Liver (tissue), 10 donors: ENCODE results near the gene SOSTDC1. TPM values are rescaled to one million over a fixed set of nuclear protein-coding genes. Genes with fewer than 3 reads are reported as not detected.

ENCODE experiments used
- DNase-seq: peaks from one replicate; pipeline ENCODE4 v3.0.0-alpha.2; 2017; ENCODE audit warnings: low spot score
- H3K27ac ChIP-seq, 2 donors: one replicate each; pipeline ENCODE4 v1.7.0; 2013; ENCODE audit warnings: inconsistent platforms in 2 of 2, low read length in 2 of 2, control low read depth in 1 of 2, low read depth in 1 of 2, mild to moderate bottlenecking in 1 of 2
- H3K27me3 ChIP-seq, 4 donors: one replicate each; pipeline versions ENCODE4 v1.6.1 to v1.7.0; 2013; ENCODE audit warnings: low read length in 3 of 4, inconsistent platforms in 1 of 4, mild to moderate bottlenecking in 1 of 4, moderate library complexity in 1 of 4; ENCODE audit not compliant: control insufficient read depth in 4 of 4, insufficient read depth in 4 of 4
- H3K36me3 ChIP-seq, 4 donors: one replicate each; pipeline versions ENCODE4 v1.6.1 to v1.7.0; 2013; ENCODE audit warnings: low read length in 3 of 4, mild to moderate bottlenecking in 3 of 4, low read depth in 1 of 4, moderate library complexity in 1 of 4; ENCODE audit not compliant: control insufficient read depth in 4 of 4, insufficient read depth in 3 of 4
- H3K4me1 ChIP-seq, 4 donors: one replicate each; pipeline versions ENCODE4 v1.6.1 to v1.7.0; 2013; ENCODE audit warnings: low read length in 3 of 4, mild to moderate bottlenecking in 3 of 4, moderate library complexity in 1 of 4; ENCODE audit not compliant: control insufficient read depth in 4 of 4, insufficient read depth in 4 of 4
- H3K4me3 ChIP-seq, 3 donors: one replicate each; pipeline versions ENCODE4 v1.6.1 to v1.7.0; 2013; ENCODE audit warnings: low read length in 3 of 3, control low read depth in 1 of 3, low read depth in 1 of 3, mild to moderate bottlenecking in 1 of 3
- H3K9ac ChIP-seq, 2 donors: one replicate each; pipeline ENCODE4 v1.7.0; 2013; ENCODE audit warnings: low read length in 2 of 2, mild to moderate bottlenecking in 2 of 2, moderate library complexity in 2 of 2, control low read depth in 1 of 2, low read depth in 1 of 2
- H3K9me3 ChIP-seq, 4 donors: one replicate each; pipeline versions ENCODE4 v1.6.1 to v1.7.0; 2013; ENCODE audit warnings: low read length in 3 of 4; ENCODE audit not compliant: control insufficient read depth in 4 of 4
- CTCF ChIP-seq: fragments of 150-350 bp; IDR thresholded peaks from 2 replicates; pipeline ENCODE4 v1.5.1; 2017; ENCODE audit warnings: improper control_type of control experiment, low read depth, low read length; ENCODE audit not compliant: missing input control
- HNF4A ChIP-seq, 2 donors: conservative IDR thresholded peaks; 2 replicates each; pipeline ENCODE4 v1.6.1; 2016; ENCODE audit warnings: antibody characterized with exemption in 2 of 2, mild to moderate bottlenecking in 2 of 2
- WGBS: extraction: QIAGEN DNeasy Blood & Tissue Kit; methylation state at CpG from one replicate; pipeline ENCODE4 v1.1.7; 2013; 5-methylcytosine and 5-hydroxymethylcytosine counted together
- polyA plus RNA-seq, 2 donors: library from polyadenylated mRNA; stranded (reverse) in 1 of 2; unstranded in 1 of 2; fragments of 200-250 nt in 1 of 2; fragments of >200 nt in 1 of 2; fragmentation: Nextera tagmentation in 1 of 2; extraction: Ambion mirVana in 1 of 2; gene quantifications; one replicate each; pipeline versions ENCODE4 v1.2.1 to v1.2.3, GENCODE V29; 2013 to 2015
- small RNA-seq: library from RNA; depleted of rRNA; stranded (forward); fragments of <200 nt; gene quantifications from one replicate; pipeline ENCODE3, GENCODE V24; 2014
- total RNA-seq, 2 donors: library from RNA; depleted of rRNA; stranded (reverse); fragments of >200 nt; gene quantifications; one replicate each; pipeline ENCODE4 v1.2.3, GENCODE V29; 2014
- donor health status: healthy.
- donor health status: healthy.
- donor health status: healthy.
- donor health status: healthy.
- donor health status: healthy.

The SOSTDC1 gene
- total and polyA plus RNA-seq, 4 donors, result 0.05 to 0.56 (median 0.08) TPM; not detected in 1

GRCh38 chr7:16412274-16413254 lies 53.0 kb downstream of the SOSTDC1 start:
- TF ChIP-seq CTCF (no peak), HNF4A (conservative IDR thresholded peaks at IDR 0.05) (no peak)
- WGBS, result 85% methylated on average over 8 of the region's 8 CpGs

More at GRCh38 chr7:16412274-16413254, 53.0 kb downstream of the SOSTDC1 start:
- Histone ChIP-seq H3K9me3 (no peaks in the 10 kb centered on the region), H3K36me3 (no peaks in the 10 kb centered on the region), H3K27me3 (no peaks in the 10 kb centered on the region), H3K27ac (no peak overlapping the region), H3K4me1 (no peaks in the 10 kb centered on the region), H3K9ac (no peak overlapping the region), H3K4me3 (no peak overlapping the region)
- no peak for DNase-seq

Small RNA genes lying within 50 kb of the gene (small RNA-seq; reads per million reads assigned to genes)
- not detected for gene AC005014.3

Other genes starting within 250 kb of the SOSTDC1 start
- 1 to 10 TPM; 2.3 to 3.7 TPM for gene CRPPA, start 44.2 kb downstream of the SOSTDC1 start, total RNA-seq
- gene CRPPA, start 44.2 kb downstream of the SOSTDC1 start, polyA plus RNA-seq, result 1 to 10 TPM in 1 of 2 donors, under 1 TPM in 1; 0.47 to 1.4 TPM
- not detected for gene LRRC72, start 61.1 kb upstream of the SOSTDC1 start, total RNA-seq
- not detected for gene LRRC72, start 61.1 kb upstream of the SOSTDC1 start, polyA plus RNA-seq
- gene ANKMY2, start 180.0 kb upstream of the SOSTDC1 start, total RNA-seq, result 10 to 100 TPM in 1 of 2 donors, 1 to 10 TPM in 1; 6.9 to 11.4 TPM
- gene ANKMY2, start 180.0 kb upstream of the SOSTDC1 start, polyA plus RNA-seq, result 1 to 10 TPM; 2.7 to 4.0 TPM
- 10 to 100 TPM; 13.0 to 18.6 TPM for gene BZW2, start 180.4 kb upstream of the SOSTDC1 start, total RNA-seq
- 10 to 100 TPM; 10.9 to 13.2 TPM for gene BZW2, start 180.4 kb upstream of the SOSTDC1 start, polyA plus RNA-seq